Spleen (tissue), 11 donors: ENCODE results near the gene BHLHE23. TPM values are rescaled to one million over a fixed set of nuclear protein-coding genes. Genes with fewer than 3 reads are reported as not detected.
"Not testable (repeated sequence)": the region's sequence is repeated elsewhere in the genome, so short reads cannot be mapped to it uniquely, and the experiment has no call there.

Source experiments
- DNase-seq: peaks from one replicate; pipeline ENCODE4 v3.0.0-alpha.2; 2020
- H3K27ac ChIP-seq, 8 donors: fragments of 200-600 bp; sonication (generic) in 7 of 8; 1 replicate in 4 of 8; 2 replicates in 4 of 8; pipeline versions ENCODE4 v1.5.0 to v1.8.0; 2016 to 2021; ENCODE audit warnings: inconsistent platforms in 4 of 8, mild to moderate bottlenecking in 4 of 8, moderate library complexity in 1 of 8
- H3K27me3 ChIP-seq, 7 donors: fragments of 200-600 bp; sonication (generic) in 6 of 7; replicated peaks in 1 of 7; 1 replicate in 4 of 7; 2 replicates in 3 of 7; pipeline versions ENCODE4 v1.5.0 to v1.8.0; 2016 to 2021; ENCODE audit warnings: inconsistent platforms in 3 of 7, mild to moderate bottlenecking in 1 of 7
- H3K36me3 ChIP-seq, 6 donors: fragments of 200-600 bp; sonication (generic) in 5 of 6; 1 replicate in 4 of 6; 2 replicates in 2 of 6; pipeline versions ENCODE4 v1.5.0 to v1.8.0; 2016 to 2021; ENCODE audit warnings: inconsistent platforms in 2 of 6
- H3K4me1 ChIP-seq, 6 donors: fragments of 200-600 bp; sonication (generic) in 5 of 6; 1 replicate in 3 of 6; 2 replicates in 3 of 6; pipeline versions ENCODE4 v1.5.0 to v1.8.0; 2016 to 2021; ENCODE audit warnings: inconsistent platforms in 3 of 6
- H3K4me3 ChIP-seq, 8 donors: fragments of 200-600 bp; sonication (generic) in 7 of 8; 1 replicate in 4 of 8; 2 replicates in 4 of 8; pipeline versions ENCODE4 v1.5.0 to v1.8.0; 2016 to 2021; ENCODE audit warnings: inconsistent platforms in 4 of 8, mild to moderate bottlenecking in 4 of 8, moderate library complexity in 2 of 8
- H3K9me3 ChIP-seq, 8 donors: fragments of 200-600 bp; sonication (generic) in 7 of 8; 1 replicate in 4 of 8; 2 replicates in 4 of 8; pipeline versions ENCODE4 v1.5.0 to v1.8.0; 2016 to 2021; ENCODE audit warnings: inconsistent platforms in 4 of 8
- CTCF ChIP-seq, 11 experiments: fragments of 200-600 bp in 7 of 11; fragments of 450-650 bp in 4 of 11; sonication (generic) in 4 of 11; IDR thresholded peaks in 8 of 11; conservative IDR thresholded peaks in 3 of 11; 1 replicate in 7 of 11; 2 replicates in 4 of 11; pipeline versions ENCODE4 v1.4.0 to v1.8.0; 2016 to 2021; ENCODE audit warnings: antibody characterized with exemption in 11 of 11, inconsistent platforms in 4 of 11, mild to moderate bottlenecking in 1 of 11
- POLR2A ChIP-seq, 3 donors: fragments of 450-650 bp; IDR thresholded peaks; one replicate each; pipeline ENCODE4 v1.5.1; 2017; ENCODE audit warnings: antibody characterized with exemption in 3 of 3, mild to moderate bottlenecking in 1 of 3
- POLR2AphosphoS5 ChIP-seq, 3 donors: sonication (generic); formaldehyde crosslinking; IDR thresholded peaks; one replicate each; pipeline ENCODE4 v1.5.1; 2017; ENCODE audit warnings: antibody characterized with exemption in 3 of 3
- WGBS, 5 donors: extraction: QIAGEN DNeasy Blood & Tissue Kit in 3 of 5; methylation state at CpG; one replicate each; pipeline versions ENCODE4 v1.1.5 to v1.1.7; 2013 to 2018; 5-methylcytosine and 5-hydroxymethylcytosine counted together
- intact Hi-C: fragments of 100-400 bp; cut with DNase I; formaldehyde crosslinking; loops from one replicate; pipeline ENCODE4 v1.15.0; 2023; ENCODE audit warnings: low total_unique reads
- polyA plus RNA-seq, 3 donors: library from polyadenylated mRNA; stranded (reverse); fragments of 200-250 nt; gene quantifications; one replicate each; pipeline ENCODE4 v1.2.1, GENCODE V29; 2013
- total RNA-seq, 7 donors: library from RNA; depleted of rRNA in 3 of 7; stranded (reverse); fragments of >200 nt in 3 of 7; fragmentation: NEBNext Ultra II Directional in 4 of 7; extraction: Animal tissue kit (Norgen Biotek cat#: 25700) in 4 of 7; gene quantifications; one replicate each; pipeline versions ENCODE4 v1.1.0 to v1.2.1, GENCODE V29; 2016 to 2021
- donor health status: healthy with polysubstance abuse.
- donor health status: DM: no; HTN: no; CAD: no; lungs with moderate emphysema.
- donor health status: DM: no; HTN: no; CAD: no.
- donor health status: Bipolar disorder and iron deficiency.
- donor health status: healthy.
- donor health status: DM: no; HTN: no; CAD: no.
- donor health status: DM: yes; HTN: yes; CAD: no.

The BHLHE23 gene
- total and polyA plus RNA-seq, 10 donors = not detected

DNA sequence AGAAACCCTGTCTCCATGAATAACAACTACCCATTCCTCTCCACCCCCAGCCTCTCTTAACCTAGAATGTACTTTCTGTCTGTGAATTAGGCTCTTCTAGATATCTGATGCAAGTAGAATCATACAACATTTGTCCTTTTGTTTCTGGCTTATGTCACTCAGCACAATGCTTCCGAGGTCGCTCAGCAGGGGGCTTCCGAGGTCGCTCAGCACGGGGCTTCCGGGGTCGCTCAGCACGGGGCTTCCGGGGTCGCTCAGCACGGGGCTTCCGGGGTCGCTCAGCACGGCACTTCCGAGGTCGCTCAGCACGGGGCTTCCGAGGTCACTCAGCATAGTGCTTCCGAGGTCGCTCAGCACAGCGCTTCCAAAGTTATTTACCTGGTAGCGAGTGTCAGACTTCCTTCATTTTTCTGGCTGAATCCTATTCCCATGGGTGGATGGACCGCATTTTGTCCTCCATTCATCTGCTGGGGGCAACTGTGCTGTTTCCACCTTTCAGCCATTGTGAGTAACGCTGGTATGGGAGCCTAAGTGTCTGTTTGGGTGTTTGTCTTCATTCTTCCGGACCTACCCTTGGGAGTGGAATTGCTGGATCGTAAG is 31.0 kb upstream of the BHLHE23 start:
- intact Hi-C loops = no loop called here
- Histone ChIP-seq H3K9me3 (no peaks in the 10 kb centered on the region), H3K4me1 (peaks cover 0 to 14% (median 8%) of the 10 kb centered on the region in 6 donors), H3K27ac (no peak overlapping the region), H3K4me3 (no peak overlapping the region), H3K27me3 (peaks cover 0 to 96% (median 14%) of the 10 kb centered on the region in 7 donors), H3K36me3 (no peaks in the 10 kb centered on the region)
- peak; percentile 31 for DNase-seq
- WGBS, 5 donors = 66 to 72% (median 69%) methylated on average over 26 of the region's 26 CpGs
- TF ChIP-seq POLR2AphosphoS5 (IDR thresholded peaks at IDR 0.05) (no peak), POLR2A (IDR thresholded peaks at IDR 0.05) (no peak), CTCF (IDR thresholded peaks at IDR 0.05 in 8 of 11, conservative IDR thresholded peaks at IDR 0.05 in 3 of 11) (no peak)

- intact Hi-C loops = no loop called here
- WGBS, 5 donors = 30 to 53% (median 41%) methylated on average over 11 to 19 of the region's 19 CpGs
These were observed 29.5 kb upstream of the BHLHE23 start for GRCh38 chr20:63036291-63036690.

GRCh38 chr20:63035603-63036185 is 28.9 kb upstream of the BHLHE23 start:
- peaks cover 0 to 18% (median 9%) of the 10 kb centered on the region in 6 donors for H3K4me1 ChIP-seq
- H3K36me3 ChIP-seq = no peaks in the 10 kb centered on the region
- no peaks in the 10 kb centered on the region for H3K9me3 ChIP-seq
- H3K4me3 ChIP-seq = no peak overlapping the region
- H3K27ac ChIP-seq = no peak overlapping the region
- intact Hi-C loops = no loop called here
- WGBS, 5 donors = 84 to 87% (median 85%) methylated on average over 22 to 23 of the region's 23 CpGs
- peaks cover 0 to 99% (median 35%) of the 10 kb centered on the region in 7 donors for H3K27me3 ChIP-seq
- DNase-seq = peak; percentile 73
- TF ChIP-seq CTCF (IDR thresholded peaks at IDR 0.05 in 8 of 11, conservative IDR thresholded peaks at IDR 0.05 in 3 of 11) (no peak), POLR2AphosphoS5 (IDR thresholded peaks at IDR 0.05) (no peak), POLR2A (IDR thresholded peaks at IDR 0.05) (no peak)

More at GRCh38 chr20:63036291-63036690, 29.5 kb upstream of the BHLHE23 start:
- no peaks in the 10 kb centered on the region for H3K36me3 ChIP-seq
- peaks cover 0 to 18% (median 9%) of the 10 kb centered on the region in 6 donors for H3K4me1 ChIP-seq
- H3K27me3 ChIP-seq = peaks cover 0 to 97% (median 29%) of the 10 kb centered on the region in 7 donors
- no peak overlapping the region for H3K27ac ChIP-seq
- H3K4me3 ChIP-seq = no peak overlapping the region
- TF ChIP-seq POLR2A (IDR thresholded peaks at IDR 0.05) (no peak), CTCF (IDR thresholded peaks at IDR 0.05 in 8 of 11, conservative IDR thresholded peaks at IDR 0.05 in 3 of 11) (no peak), POLR2AphosphoS5 (IDR thresholded peaks at IDR 0.05) (no peak)
- DNase-seq = peak; percentile 51
- H3K9me3 ChIP-seq = no peaks in the 10 kb centered on the region

DNA sequence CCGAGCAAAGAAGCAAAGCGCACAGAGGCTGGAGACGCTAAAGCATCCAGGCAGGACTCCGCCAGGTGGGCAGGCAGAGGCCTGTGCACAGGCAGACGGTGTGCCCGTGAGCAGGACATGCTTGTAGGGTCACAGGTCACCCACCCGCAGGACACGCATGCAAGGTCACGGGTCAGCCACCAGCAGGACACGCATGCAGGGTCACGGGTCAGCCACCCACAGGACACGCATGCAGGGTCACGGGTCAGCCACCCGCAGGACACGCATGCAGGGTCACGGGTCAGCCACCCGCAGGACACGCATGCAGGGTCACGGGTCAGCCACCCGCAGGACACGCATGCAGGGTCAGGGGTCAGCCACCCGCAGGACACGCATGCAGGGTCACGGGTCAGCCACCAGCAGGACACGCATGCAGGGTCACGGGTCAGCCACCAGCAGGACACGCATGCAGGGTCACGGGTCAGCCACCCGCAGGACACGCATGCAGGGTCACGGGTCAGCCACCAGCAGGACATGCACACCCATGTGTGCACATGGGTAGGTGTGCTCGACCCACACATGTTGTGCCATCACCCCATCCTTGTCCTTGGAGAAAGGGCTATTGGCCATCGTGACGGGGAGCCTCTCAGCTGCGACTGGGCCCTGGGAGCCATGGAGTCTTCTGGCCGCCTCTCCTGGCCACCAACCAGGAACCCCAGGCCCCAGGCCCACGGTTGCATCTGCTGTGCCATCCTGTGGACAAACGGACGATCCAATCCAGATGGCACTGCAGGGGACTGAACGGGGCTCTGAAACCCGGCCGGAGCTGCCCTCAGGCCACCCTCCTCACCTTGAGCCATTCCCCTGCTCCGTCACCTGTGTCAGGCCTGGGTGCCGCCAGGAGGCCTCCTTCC is 28.2 kb upstream of the BHLHE23 start:
- peak; percentile 63 for DNase-seq
- H3K36me3 ChIP-seq, H3K9me3 ChIP-seq, intact Hi-C loops, H3K4me3 ChIP-seq, H3K27ac ChIP-seq: not testable (repeated sequence)
- WGBS, 5 donors = 62 to 90% (median 83%) methylated on average over 9 to 44 of the region's 44 CpGs
- H3K27me3 ChIP-seq = peaks cover 0 to 99% (median 42%) of the 10 kb centered on the region in 7 donors
- peaks cover 0 to 18% (median 9%) of the 10 kb centered on the region in 6 donors for H3K4me1 ChIP-seq
